ENCODE data around the gene PHC2. TPM values are rescaled to one million over a fixed set of nuclear protein-coding genes. Genes with fewer than 3 reads are reported as not detected.
A peak's percentile ranks its signal among the peaks of the same experiment; 100 is the strongest.

Gene PHC2
- total RNA-seq, 1 donor from 2014 or later, result 91.5 TPM

DNA sequence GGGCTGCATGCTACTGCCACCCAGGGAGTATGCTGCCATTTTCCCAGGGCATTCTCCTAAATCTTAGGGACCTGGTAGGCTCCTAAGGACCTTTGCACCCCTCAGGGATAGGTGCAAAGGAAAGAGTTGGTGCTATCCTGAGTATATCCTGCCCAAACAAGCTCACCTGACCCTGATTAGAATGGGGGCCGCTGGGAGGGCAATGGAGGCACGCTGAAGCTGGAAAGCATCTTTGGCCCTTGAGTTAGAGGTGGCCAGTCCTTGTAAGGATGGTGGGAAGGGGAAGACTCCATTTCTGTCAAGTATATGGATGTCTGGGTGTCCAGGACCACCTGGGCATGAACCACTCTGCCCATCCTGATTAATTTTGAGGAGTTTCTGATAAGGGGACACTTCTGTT is 61.1 kb downstream of the PHC2 start:
- no peaks in the 10 kb centered on the region for H3K27me3 Mint-ChIP-seq (ENCODE audit: low read depth)
- H3K4me1 Mint-ChIP-seq (ENCODE audit: low read depth), result peaks cover 32% of the 10 kb centered on the region
- no peaks in the 10 kb centered on the region for H3K9me3 Mint-ChIP-seq (ENCODE audit: low read depth)
- TF ChIP-seq, protein P1, sequence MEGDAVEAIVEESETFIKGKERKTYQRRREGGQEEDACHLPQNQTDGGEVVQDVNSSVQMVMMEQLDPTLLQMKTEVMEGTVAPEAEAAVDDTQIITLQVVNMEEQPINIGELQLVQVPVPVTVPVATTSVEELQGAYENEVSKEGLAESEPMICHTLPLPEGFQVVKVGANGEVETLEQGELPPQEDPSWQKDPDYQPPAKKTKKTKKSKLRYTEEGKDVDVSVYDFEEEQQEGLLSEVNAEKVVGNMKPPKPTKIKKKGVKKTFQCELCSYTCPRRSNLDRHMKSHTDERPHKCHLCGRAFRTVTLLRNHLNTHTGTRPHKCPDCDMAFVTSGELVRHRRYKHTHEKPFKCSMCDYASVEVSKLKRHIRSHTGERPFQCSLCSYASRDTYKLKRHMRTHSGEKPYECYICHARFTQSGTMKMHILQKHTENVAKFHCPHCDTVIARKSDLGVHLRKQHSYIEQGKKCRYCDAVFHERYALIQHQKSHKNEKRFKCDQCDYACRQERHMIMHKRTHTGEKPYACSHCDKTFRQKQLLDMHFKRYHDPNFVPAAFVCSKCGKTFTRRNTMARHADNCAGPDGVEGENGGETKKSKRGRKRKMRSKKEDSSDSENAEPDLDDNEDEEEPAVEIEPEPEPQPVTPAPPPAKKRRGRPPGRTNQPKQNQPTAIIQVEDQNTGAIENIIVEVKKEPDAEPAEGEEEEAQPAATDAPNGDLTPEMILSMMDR (IDR thresholded peaks at IDR 0.05), result no peak
- no peak for DNase-seq (ENCODE audit: low spot score)
- H3K4me3 Mint-ChIP-seq (ENCODE audit: unreplicated experiment), result no peak overlapping the region
- H3K36me3 Mint-ChIP-seq (ENCODE audit: low read depth), result peaks cover 1% of the 10 kb centered on the region
- no peak overlapping the region for H3K27ac Mint-ChIP-seq (ENCODE audit: unreplicated experiment)

DNA sequence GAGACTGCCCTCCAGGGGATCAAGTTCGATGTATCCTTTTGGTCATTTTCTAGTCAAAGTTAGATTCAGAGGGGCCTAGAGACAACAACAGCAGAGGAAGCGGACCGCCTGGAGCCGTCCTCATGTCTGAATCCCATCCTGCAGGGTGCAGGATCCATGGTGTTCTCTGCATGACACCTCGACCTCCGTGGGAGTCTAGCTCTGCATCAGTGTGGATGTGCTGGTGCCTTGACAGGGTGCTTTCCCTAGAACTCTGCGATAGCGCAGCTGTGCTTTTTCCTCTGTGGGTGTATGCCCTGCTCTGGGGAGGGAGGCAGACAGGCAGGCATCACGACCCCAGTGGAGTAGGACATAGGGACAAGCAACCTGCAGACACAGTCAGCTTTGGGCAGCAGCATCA is 61.8 kb downstream of the PHC2 start:
- Mint-ChIP-seq H3K4me3 (ENCODE audit: unreplicated experiment) (no peak overlapping the region), H3K4me1 (ENCODE audit: low read depth) (peaks cover 39% of the 10 kb centered on the region), H3K27me3 (ENCODE audit: low read depth) (no peaks in the 10 kb centered on the region), H3K36me3 (ENCODE audit: low read depth) (peaks cover 1% of the 10 kb centered on the region), H3K9me3 (ENCODE audit: low read depth) (no peaks in the 10 kb centered on the region), H3K27ac (ENCODE audit: unreplicated experiment) (no peak overlapping the region)
- TF ChIP-seq, protein P1 (IDR thresholded peaks at IDR 0.05), result no peak
- no peak for DNase-seq (ENCODE audit: low spot score)

DNA sequence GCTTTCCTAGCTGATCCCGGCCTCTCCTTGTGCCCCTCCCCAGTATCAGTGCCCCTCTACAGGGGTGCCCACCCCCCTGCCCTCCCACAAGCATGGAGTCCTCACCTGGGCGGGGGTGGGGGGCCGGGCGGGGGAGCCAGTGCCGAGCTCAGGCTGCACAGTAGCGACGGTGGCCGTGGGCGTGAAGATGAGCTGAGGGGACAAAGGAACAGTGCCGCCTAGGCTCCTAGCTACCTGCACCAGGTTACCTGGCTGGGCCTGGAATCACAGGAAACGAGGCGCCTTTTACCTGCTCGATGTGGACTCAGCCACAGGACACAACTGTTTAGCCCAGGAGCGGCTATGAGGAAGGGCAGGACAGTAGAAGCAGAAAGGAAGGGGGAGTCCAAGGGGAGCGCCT is 62.5 kb downstream of the PHC2 start:
- Mint-ChIP-seq H3K27ac (ENCODE audit: unreplicated experiment) (no peak overlapping the region), H3K9me3 (ENCODE audit: low read depth) (no peaks in the 10 kb centered on the region), H3K36me3 (ENCODE audit: low read depth) (peaks cover 1% of the 10 kb centered on the region), H3K4me1 (ENCODE audit: low read depth) (peaks cover 45% of the 10 kb centered on the region), H3K27me3 (ENCODE audit: low read depth) (no peaks in the 10 kb centered on the region), H3K4me3 (ENCODE audit: unreplicated experiment) (no peak overlapping the region)
- DNase-seq (ENCODE audit: low spot score), result no peak
- TF ChIP-seq, protein P1 (IDR thresholded peaks at IDR 0.05), result no peak

DNA sequence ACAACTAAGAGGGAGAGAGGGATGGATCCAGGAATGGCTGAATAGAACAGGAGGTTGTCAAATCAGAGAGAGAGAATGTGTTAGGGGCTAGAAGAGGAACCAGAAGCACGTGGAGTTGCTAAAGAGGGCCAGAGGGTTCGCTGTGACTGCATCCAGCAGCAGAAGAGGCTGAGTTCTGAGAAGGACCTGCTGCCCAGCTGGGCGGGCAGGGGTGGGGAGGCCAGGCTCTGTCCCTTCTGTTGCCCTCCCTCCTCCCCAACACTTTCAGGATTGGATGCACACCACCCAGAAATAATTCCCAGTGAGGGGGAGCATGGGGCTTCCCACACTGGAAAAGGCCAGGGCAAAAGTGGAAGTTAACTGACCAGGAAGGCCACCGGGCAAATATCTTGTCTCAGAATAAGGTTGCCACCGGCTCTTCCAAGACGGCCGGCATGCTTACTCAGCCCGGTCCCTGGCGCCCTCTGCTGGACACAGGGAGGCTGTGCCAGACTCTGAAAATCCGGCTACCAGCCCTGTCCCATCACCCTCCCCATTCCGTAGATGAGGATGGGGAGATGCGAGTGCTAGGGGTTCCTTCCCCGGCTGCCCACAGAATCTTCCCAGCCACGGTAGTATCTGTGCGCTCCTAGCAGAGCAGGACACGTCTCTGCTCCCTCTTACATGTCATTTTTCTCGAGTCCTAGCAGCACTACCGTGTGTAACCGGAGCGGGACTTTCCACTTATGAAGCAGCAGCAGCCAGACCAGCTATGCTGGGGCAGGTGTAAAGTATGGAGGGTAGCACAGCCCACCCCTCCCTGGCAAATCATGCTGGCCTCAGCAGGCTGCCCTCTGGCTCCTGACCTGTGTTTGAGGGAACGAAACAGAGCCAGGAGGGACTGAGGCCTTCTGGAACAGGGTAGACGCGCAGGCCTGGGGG is 63.1 kb downstream of the PHC2 start:
- Mint-ChIP-seq H3K36me3 (ENCODE audit: low read depth) (peaks cover 1% of the 10 kb centered on the region), H3K4me3 (ENCODE audit: unreplicated experiment) (no peak overlapping the region), H3K9me3 (ENCODE audit: low read depth) (no peaks in the 10 kb centered on the region), H3K27me3 (ENCODE audit: low read depth) (no peaks in the 10 kb centered on the region), H3K27ac (ENCODE audit: unreplicated experiment) (no peak overlapping the region), H3K4me1 (ENCODE audit: low read depth) (peaks cover 52% of the 10 kb centered on the region)
- TF ChIP-seq, protein P1 (IDR thresholded peaks at IDR 0.05), result peak; percentile 98
- no peak for DNase-seq (ENCODE audit: low spot score)

DNA sequence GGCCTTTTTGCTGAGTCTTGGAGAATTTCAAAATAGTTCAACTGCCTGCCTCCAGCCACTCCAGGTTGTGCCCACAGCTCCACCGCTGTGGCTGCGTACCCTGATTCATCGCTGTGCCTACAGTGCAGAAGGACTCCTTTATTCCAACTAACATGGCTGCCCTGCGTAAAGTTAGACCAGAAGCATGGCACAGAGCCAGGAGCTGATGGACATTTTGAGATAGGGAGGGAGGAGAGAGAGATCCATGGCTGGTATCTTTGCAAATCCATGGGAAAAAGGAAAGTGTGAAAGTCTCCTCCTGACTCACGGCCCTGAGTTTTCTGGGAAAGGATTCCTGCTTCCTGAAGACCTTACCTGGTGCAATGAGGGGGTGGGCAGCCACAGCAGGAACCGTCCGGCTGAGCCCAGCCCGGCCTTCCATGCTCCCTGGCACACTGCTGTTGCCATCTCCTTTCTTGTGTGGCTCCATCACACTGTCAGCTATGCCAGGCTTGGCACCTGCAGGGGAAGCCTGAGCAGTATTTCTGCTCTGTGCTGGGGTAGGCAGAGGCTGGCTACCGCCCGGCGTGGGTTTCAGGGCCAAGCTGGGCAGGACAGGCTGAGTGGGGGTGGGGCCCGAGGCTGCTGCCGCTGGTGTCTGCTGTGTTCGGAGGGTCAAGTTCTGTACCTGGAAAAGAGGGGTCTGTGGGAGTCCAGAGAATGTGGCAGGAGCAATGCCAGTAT is 64.0 kb downstream of the PHC2 start:
- Mint-ChIP-seq H3K27me3 (ENCODE audit: low read depth) (no peaks in the 10 kb centered on the region), H3K27ac (ENCODE audit: unreplicated experiment) (peak overlapping the region; percentile 93), H3K36me3 (ENCODE audit: low read depth) (peaks cover 1% of the 10 kb centered on the region), H3K4me3 (ENCODE audit: unreplicated experiment) (no peak overlapping the region), H3K4me1 (ENCODE audit: low read depth) (peaks cover 60% of the 10 kb centered on the region), H3K9me3 (ENCODE audit: low read depth) (no peaks in the 10 kb centered on the region)
- TF ChIP-seq, protein P1 (IDR thresholded peaks at IDR 0.05), result no peak
- DNase-seq (ENCODE audit: low spot score), result no peak

All from chondrocyte (in vitro differentiated cells).